BLaER1 (cell line): Measurements from ENCODE around the gene MGAT3.

ENCODE experiments used
- H3K27ac ChIP-seq: shearing (Covaris generic); formaldehyde crosslinking; 2 replicates; pipeline ENCODE4 v1.8.1; 2022
- H3K27me3 ChIP-seq: shearing (Covaris generic); formaldehyde crosslinking; 2 replicates; pipeline ENCODE4 v1.8.1; 2022
- H3K36me3 ChIP-seq: shearing (Covaris generic); formaldehyde crosslinking; 2 replicates; pipeline ENCODE4 v1.8.1; 2022
- H3K4me1 ChIP-seq: shearing (Covaris generic); formaldehyde crosslinking; 2 replicates; pipeline ENCODE4 v1.8.1; 2022
- H3K4me2 ChIP-seq: shearing (Covaris generic); formaldehyde crosslinking; 2 replicates; pipeline ENCODE4 v1.8.1; 2022
- H3K4me3 ChIP-seq: shearing (Covaris generic); formaldehyde crosslinking; 2 replicates; pipeline ENCODE4 v1.8.1; 2022
- H3K9ac ChIP-seq: shearing (Covaris generic); formaldehyde crosslinking; 2 replicates; pipeline ENCODE4 v1.8.1; 2022
- H3K9me3 ChIP-seq: shearing (Covaris generic); formaldehyde crosslinking; 2 replicates; pipeline ENCODE4 v1.8.1; 2022
- H4K20me1 ChIP-seq: shearing (Covaris generic); formaldehyde crosslinking; 2 replicates; pipeline ENCODE4 v1.8.1; 2022
- Cebpa-rat ChIP-seq: shearing (Covaris generic); IDR thresholded peaks from 2 replicates; pipeline ENCODE4 v1.8.1; 2022

Gene MGAT3

DNA sequence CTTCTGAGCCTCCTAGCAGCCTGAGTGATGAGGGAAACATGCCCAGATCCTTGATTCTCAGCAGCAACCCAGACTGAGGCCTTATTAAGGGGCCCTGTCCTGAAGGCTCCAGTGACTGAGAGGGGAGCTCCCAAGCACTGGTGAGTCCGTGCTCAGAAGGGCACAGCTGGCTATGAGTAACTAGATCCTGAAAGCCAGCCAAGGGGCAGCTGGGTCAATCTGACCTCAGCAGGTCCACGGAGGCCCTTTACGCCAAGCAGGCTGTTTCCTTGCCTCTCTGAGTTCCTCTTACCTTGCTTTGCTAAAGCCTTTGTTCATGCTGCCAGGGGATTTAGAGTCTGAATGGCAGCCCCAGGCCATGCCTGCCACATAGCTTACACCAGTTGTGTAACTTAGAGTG, 26.0 kb downstream of the MGAT3 start:
- Histone ChIP-seq H3K9me3 (no peaks in the 10 kb centered on the region), H3K36me3 (peaks cover 6% of the 10 kb centered on the region; the same call in 1 of the 2 replicates), H3K4me1 (peaks cover 6% of the 10 kb centered on the region; the same call in 1 of the 2 replicates), H3K9ac (no peak overlapping the region), H4K20me1 (peaks cover 37% of the 10 kb centered on the region), H3K4me3 (no peak overlapping the region), H3K4me2 (no peak overlapping the region), H3K27ac (no peak overlapping the region), H3K27me3 (no peaks in the 10 kb centered on the region)
- TF ChIP-seq Cebpa-rat: no peak

DNA sequence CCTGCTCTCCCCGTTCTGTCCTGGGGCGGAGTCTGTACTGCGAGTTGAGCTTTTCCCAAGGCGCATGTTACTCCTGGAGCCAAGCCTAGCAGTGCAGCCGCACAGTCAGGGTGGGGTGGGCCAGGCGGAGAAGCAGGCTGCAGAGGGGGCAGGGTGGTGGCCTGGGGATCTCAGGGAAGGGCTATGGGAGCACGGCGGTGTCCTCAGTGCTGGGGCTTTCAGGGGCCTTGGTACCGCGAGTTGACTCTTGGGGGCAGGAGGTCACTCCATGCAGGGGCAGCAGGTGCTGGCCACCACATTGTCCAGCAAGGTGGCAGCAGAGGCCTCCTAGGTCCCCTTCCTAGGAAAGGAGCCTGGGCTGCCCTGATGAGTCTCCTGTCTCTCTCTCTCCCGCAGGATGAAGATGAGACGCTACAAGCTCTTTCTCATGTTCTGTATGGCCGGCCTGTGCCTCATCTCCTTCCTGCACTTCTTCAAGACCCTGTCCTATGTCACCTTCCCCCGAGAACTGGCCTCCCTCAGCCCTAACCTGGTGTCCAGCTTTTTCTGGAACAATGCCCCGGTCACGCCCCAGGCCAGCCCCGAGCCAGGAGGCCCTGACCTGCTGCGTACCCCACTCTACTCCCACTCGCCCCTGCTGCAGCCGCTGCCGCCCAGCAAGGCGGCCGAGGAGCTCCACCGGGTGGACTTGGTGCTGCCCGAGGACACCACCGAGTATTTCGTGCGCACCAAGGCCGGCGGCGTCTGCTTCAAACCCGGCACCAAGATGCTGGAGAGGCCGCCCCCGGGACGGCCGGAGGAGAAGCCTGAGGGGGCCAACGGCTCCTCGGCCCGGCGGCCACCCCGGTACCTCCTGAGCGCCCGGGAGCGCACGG, 30.4 kb downstream of the MGAT3 start:
- Histone ChIP-seq H3K9ac (no peak overlapping the region), H3K9me3 (no peaks in the 10 kb centered on the region), H3K4me1 (peaks cover 29% of the 10 kb centered on the region), H3K27me3 (no peaks in the 10 kb centered on the region), H3K4me3 (no peak overlapping the region), H4K20me1 (no peaks in the 10 kb centered on the region), H3K36me3 (peaks cover 16% of the 10 kb centered on the region), H3K27ac (no peak overlapping the region), H3K4me2 (no peak overlapping the region)
- no peak for TF ChIP-seq Cebpa-rat

DNA sequence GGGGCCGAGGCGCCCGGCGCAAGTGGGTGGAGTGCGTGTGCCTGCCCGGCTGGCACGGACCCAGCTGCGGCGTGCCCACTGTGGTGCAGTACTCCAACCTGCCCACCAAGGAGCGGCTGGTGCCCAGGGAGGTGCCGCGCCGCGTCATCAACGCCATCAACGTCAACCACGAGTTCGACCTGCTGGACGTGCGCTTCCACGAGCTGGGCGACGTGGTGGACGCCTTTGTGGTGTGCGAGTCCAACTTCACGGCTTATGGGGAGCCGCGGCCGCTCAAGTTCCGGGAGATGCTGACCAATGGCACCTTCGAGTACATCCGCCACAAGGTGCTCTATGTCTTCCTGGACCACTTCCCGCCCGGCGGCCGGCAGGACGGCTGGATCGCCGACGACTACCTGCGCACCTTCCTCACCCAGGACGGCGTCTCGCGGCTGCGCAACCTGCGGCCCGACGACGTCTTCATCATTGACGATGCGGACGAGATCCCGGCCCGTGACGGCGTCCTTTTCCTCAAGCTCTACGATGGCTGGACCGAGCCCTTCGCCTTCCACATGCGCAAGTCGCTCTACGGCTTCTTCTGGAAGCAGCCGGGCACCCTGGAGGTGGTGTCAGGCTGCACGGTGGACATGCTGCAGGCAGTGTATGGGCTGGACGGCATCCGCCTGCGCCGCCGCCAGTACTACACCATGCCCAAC, 31.2 kb downstream of the MGAT3 start:
- H3K4me1 ChIP-seq: peaks cover 28% of the 10 kb centered on the region
- H3K9me3 ChIP-seq: no peaks in the 10 kb centered on the region
- no peak overlapping the region for H3K4me3 ChIP-seq
- H3K4me2 ChIP-seq: no peak overlapping the region
- no peak overlapping the region for H3K9ac ChIP-seq
- H3K27me3 ChIP-seq: no peaks in the 10 kb centered on the region
- no peaks in the 10 kb centered on the region for H4K20me1 ChIP-seq
- H3K36me3 ChIP-seq: peaks cover 16% of the 10 kb centered on the region
- no peak for TF ChIP-seq Cebpa-rat
- no peak overlapping the region for H3K27ac ChIP-seq

DNA sequence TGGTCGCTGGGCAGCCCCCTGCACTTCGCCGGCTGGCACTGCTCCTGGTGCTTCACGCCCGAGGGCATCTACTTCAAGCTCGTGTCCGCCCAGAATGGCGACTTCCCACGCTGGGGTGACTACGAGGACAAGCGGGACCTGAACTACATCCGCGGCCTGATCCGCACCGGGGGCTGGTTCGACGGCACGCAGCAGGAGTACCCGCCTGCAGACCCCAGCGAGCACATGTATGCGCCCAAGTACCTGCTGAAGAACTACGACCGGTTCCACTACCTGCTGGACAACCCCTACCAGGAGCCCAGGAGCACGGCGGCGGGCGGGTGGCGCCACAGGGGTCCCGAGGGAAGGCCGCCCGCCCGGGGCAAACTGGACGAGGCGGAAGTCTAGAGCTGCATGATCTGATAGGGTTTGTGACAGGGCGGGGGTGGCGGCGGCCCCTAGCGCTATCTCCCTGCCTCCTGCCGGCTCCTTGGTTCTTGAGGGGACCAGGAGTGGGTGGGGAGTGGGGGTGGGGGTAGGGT, 31.8 kb downstream of the MGAT3 start:
- peaks cover 16% of the 10 kb centered on the region for H3K36me3 ChIP-seq
- no peak for TF ChIP-seq Cebpa-rat

DNA sequence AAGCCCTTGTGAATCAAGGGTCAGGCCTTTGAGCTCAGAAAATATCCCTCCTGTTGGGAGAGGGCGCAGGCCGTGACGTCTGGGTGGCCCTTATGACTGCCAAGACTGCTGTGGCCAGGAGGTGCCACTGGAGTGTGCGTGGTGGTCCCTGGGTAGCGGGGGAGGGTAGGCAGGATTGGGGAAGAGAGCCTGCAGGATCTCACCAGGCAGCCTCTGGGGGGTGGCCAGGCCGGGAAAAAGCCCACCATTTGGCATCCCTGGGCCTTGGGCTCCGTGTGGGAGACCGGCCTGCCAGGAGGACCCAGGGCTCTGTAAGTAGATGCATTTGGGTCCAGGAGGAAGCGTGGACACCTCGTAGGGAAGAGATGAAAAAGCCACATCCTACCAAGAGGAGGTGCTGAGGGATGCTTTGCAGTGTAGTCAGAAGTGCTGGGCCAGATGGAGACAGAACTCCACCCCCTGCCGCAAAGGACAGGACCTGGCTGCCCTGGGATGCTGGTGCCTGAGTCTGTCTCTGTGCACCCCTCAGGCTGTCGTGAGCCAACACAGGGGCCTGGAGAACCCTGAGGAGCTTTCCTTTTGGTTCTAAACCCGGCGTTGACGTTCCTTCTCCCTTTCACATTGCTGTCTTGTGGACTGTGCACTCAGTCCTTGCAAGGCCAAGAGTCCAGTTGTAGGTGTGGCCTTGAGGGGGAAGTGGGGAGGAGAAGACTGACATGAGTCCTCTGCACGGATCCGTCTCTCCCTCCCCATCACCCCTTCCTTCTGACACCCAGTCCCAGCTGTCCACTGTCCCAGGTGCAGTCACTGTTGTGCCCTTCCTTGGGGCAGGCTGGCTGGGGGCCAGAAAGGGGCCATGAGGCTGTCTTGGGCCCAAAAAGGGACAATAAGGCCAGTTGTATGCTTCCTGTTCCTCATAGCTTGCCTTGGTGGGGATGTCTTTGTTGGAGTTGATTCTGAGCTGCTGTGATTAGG, 32.6 kb downstream of the MGAT3 start:
- H3K4me2 ChIP-seq: peak overlapping the region; percentile 76

More for the DNA sequence above, 31.8 kb downstream of the MGAT3 start:
- Histone ChIP-seq H4K20me1 (no peaks in the 10 kb centered on the region), H3K9me3 (no peaks in the 10 kb centered on the region), H3K4me2 (no peak overlapping the region), H3K9ac (no peak overlapping the region), H3K27ac (no peak overlapping the region), H3K27me3 (no peaks in the 10 kb centered on the region), H3K4me1 (peaks cover 23% of the 10 kb centered on the region), H3K4me3 (no peak overlapping the region)

DNA sequence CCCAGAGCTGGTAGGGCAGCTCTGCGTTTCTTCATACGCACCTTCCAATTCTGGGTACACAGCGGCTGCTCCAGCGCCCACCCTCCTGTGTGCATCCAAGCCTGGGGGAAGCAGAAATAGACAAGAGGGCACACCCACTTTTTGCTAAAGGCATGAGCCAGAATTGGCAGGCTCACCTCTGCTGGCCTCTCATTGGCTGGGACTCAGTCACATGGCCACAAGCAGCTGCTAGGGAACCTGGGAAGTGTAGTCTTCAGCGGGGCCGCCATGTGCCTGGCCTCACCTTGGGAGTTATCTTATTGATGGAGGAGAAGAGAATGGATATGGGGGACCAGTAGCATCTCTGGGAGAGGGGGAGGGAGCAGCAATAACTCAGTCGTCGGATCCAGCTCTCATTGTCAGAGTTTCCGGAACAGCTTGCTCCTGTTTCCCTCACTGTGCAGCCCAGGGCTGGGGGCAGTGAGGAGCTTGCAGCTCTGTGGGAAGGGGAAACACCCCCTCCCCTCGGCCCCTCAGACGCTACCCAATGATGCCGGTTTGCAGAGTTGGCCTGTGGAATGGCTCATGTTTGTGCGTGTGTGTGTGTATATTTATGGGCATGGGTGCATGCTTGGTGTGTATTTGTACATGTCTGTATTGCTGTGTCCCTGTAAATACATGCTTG, 33.5 kb downstream of the MGAT3 start:
- H3K4me2 ChIP-seq: peak overlapping the region; percentile 76
- H3K9me3 ChIP-seq: no peaks in the 10 kb centered on the region
- H3K4me3 ChIP-seq: peak overlapping the region; percentile 20; the same call in 1 of the 2 replicates
- no peaks in the 10 kb centered on the region for H3K27me3 ChIP-seq
- TF ChIP-seq Cebpa-rat: no peak
- H4K20me1 ChIP-seq: no peaks in the 10 kb centered on the region
- H3K27ac ChIP-seq: 0 out of 2 replicates have a peak overlapping the region, but pooled peaks have one; percentile 27
- no peak overlapping the region for H3K9ac ChIP-seq
- peaks cover 16% of the 10 kb centered on the region for H3K36me3 ChIP-seq
- peaks cover 29% of the 10 kb centered on the region for H3K4me1 ChIP-seq

More for the DNA sequence above, 32.6 kb downstream of the MGAT3 start:
- no peak for TF ChIP-seq Cebpa-rat
- Histone ChIP-seq H3K4me1 (peaks cover 23% of the 10 kb centered on the region), H3K27ac (peak overlapping the region; percentile 14; the same call in 1 of the 2 replicates), H3K4me3 (peak overlapping the region; percentile 20; the same call in 1 of the 2 replicates), H3K36me3 (peaks cover 16% of the 10 kb centered on the region), H4K20me1 (no peaks in the 10 kb centered on the region), H3K27me3 (no peaks in the 10 kb centered on the region), H3K9me3 (no peaks in the 10 kb centered on the region), H3K9ac (no peak overlapping the region)

DNA sequence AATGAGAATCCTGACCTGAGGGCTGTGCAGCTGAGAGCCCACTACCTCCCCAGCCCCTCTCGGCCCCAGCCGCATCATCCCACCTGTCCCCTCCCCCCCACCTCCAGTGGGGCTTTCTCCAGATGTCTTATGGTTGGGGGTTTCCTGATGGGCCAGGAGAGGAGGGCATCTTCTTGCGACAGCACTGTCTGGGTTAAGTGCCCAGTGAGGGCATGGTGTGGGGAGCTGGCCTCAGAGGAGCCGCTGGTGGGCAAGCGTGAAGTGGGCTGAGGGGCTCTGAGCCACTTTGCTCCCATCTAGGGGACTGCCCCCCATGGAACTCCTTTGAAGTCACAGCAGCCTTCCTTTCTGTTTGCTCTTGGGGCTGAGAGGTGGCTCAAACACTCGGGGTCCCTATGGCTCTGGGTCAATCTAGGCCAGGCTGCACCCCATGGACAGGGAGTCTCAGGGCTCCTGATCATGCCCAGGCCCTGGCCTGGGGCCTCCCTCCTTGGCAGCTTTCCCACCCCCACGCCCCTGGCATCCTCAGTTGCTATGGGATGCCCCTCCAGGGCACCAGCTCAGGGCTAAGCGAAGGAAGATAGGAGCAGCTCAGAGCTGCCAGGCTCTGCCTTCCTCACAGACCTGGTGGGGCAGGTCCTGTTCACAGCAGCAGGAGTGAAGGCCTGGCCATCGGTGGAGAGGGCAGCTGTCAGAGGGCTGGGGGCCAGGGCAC, 34.3 kb downstream of the MGAT3 start:
- Histone ChIP-seq H3K36me3 (peaks cover 16% of the 10 kb centered on the region), H3K9ac (no peak overlapping the region), H3K4me1 (peaks cover 31% of the 10 kb centered on the region), H4K20me1 (no peaks in the 10 kb centered on the region), H3K4me3 (no peak overlapping the region), H3K9me3 (no peaks in the 10 kb centered on the region), H3K27ac (no peak overlapping the region), H3K4me2 (peak overlapping the region; percentile 76), H3K27me3 (no peaks in the 10 kb centered on the region)
- TF ChIP-seq Cebpa-rat: no peak

DNA sequence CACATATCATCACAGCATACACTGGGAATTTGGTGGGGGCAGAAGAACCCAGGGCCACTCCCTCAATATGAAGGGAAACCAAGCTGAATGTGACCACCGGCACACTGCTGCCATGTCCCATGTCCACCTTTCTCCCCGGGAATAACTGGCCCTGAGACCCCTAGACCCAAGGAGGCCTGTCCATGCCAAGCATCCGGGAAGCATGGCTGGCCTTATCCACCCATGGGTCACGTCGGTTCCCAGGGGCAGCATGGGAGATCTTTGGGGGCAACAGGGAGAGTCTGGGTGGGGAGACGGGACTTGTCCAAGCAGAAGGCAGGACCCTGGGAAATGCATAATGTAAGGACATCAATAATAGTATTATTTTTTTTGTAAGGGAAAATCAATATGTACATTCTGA, 34.9 kb downstream of the MGAT3 start:
- TF ChIP-seq Cebpa-rat: no peak
- no peak overlapping the region for H3K4me2 ChIP-seq
- H3K27ac ChIP-seq: no peak overlapping the region
- no peak overlapping the region for H3K9ac ChIP-seq
- H3K36me3 ChIP-seq: peaks cover 16% of the 10 kb centered on the region
- H3K4me3 ChIP-seq: no peak overlapping the region
- peaks cover 37% of the 10 kb centered on the region for H3K4me1 ChIP-seq
- no peaks in the 10 kb centered on the region for H3K27me3 ChIP-seq
- no peaks in the 10 kb centered on the region for H4K20me1 ChIP-seq
- no peaks in the 10 kb centered on the region for H3K9me3 ChIP-seq
